ENCODE results near the gene BCL2.
A peak's percentile ranks its signal among the peaks of the same experiment; 100 is the strongest.

Gene BCL2

DNA sequence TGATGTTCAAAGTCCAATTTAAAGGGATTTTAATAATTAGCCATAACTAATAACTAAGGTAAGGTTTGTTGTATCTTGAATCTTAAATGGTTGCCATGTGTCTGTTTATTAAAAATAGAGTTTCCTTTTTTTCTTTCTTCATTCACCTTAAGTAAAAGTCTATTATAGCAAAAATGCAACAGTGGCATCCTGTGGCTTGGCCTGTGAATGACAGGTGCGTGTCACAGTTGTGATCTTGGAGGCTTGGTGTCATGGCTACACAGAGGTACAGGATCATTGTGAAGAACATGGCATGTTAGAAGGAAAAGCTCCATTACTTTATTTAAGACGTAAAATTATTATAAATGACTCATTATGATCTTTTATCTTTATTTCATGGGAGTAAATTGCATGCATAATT, 246.1 kb downstream of the BCL2 start:
- TF ChIP-seq, protein P1, sequence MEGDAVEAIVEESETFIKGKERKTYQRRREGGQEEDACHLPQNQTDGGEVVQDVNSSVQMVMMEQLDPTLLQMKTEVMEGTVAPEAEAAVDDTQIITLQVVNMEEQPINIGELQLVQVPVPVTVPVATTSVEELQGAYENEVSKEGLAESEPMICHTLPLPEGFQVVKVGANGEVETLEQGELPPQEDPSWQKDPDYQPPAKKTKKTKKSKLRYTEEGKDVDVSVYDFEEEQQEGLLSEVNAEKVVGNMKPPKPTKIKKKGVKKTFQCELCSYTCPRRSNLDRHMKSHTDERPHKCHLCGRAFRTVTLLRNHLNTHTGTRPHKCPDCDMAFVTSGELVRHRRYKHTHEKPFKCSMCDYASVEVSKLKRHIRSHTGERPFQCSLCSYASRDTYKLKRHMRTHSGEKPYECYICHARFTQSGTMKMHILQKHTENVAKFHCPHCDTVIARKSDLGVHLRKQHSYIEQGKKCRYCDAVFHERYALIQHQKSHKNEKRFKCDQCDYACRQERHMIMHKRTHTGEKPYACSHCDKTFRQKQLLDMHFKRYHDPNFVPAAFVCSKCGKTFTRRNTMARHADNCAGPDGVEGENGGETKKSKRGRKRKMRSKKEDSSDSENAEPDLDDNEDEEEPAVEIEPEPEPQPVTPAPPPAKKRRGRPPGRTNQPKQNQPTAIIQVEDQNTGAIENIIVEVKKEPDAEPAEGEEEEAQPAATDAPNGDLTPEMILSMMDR (IDR thresholded peaks at IDR 0.05; ENCODE audit: low read depth, low read length) = peak; percentile 24; the same call in 1 of the 2 replicates
- Histone ChIP-seq H3K4me1 (no peaks in the 10 kb centered on the region), H3K9me3 (no peaks in the 10 kb centered on the region), H3K27me3 (no peaks in the 10 kb centered on the region), H3K4me3 (ENCODE audit: low read depth, low read length) (no peak overlapping the region), H3K36me3 (no peaks in the 10 kb centered on the region)
- DNase-seq = no peak

All from BE2C (cell line).